Osteoblast (primary cell): ENCODE measurements around the gene PLGRKT. TPM values are rescaled to one million over a fixed set of nuclear protein-coding genes. Genes with fewer than 3 reads are reported as not detected.
"Not testable (repeated sequence)": the region's sequence is repeated elsewhere in the genome, so short reads cannot be mapped to it uniquely, and the experiment has no call there.

Experiments used
- DNase-seq: peaks from one replicate; pipeline ENCODE4 v3.0.0; 2011; ENCODE audit warnings: low spot score, mixed read lengths; ENCODE audit not compliant: insufficient read length; ENCODE audit errors: missing footprints
- H2AFZ ChIP-seq: 2 replicates; pipeline ENCODE4 v1.6.0; 2011; ENCODE audit warnings: mild to moderate bottlenecking, low read length
- H3K27ac ChIP-seq: 2 replicates; pipeline ENCODE4 v1.5.1; 2011; ENCODE audit warnings: mild to moderate bottlenecking, low read depth, low read length, moderate library complexity
- H3K27me3 ChIP-seq: 2 replicates; pipeline ENCODE4 v1.6.0; 2012; ENCODE audit warnings: mild to moderate bottlenecking, control low read depth, inconsistent platforms, low read length, moderate library complexity; ENCODE audit not compliant: insufficient read depth
- H3K36me3 ChIP-seq: 2 replicates; pipeline ENCODE4 v1.5.1; 2011; ENCODE audit warnings: mild to moderate bottlenecking, low read length, control low read depth, moderate library complexity; ENCODE audit not compliant: insufficient read depth
- H3K4me1 ChIP-seq: 2 replicates; pipeline ENCODE4 v1.5.1; 2011; ENCODE audit warnings: mild to moderate bottlenecking, low read length, control low read depth, moderate library complexity; ENCODE audit not compliant: insufficient read depth
- H3K4me2 ChIP-seq: 2 replicates; pipeline ENCODE4 v1.6.0; 2011; ENCODE audit warnings: mild to moderate bottlenecking, low read length; ENCODE audit not compliant: insufficient read depth
- H3K4me3 ChIP-seq: fragments of 200-600 bp; sonication (generic); 3 replicates; pipeline ENCODE4 v1.5.1; 2012; ENCODE audit warnings: mild to moderate bottlenecking, low read length, inconsistent platforms; ENCODE audit not compliant: insufficient read depth
- H3K79me2 ChIP-seq: 2 replicates; pipeline ENCODE4 v1.6.0; 2012; ENCODE audit warnings: mild to moderate bottlenecking, low read length, control low read depth, inconsistent platforms; ENCODE audit not compliant: insufficient read depth
- H3K9me3 ChIP-seq: 2 replicates; pipeline ENCODE4 v1.5.1; 2011; ENCODE audit warnings: low read depth, low read length, control low read depth
- H4K20me1 ChIP-seq: 2 replicates; pipeline ENCODE4 v1.6.0; 2012; ENCODE audit warnings: mild to moderate bottlenecking, low read length, control low read depth; ENCODE audit not compliant: insufficient read depth
- total RNA-seq: library from RNA; depleted of rRNA; stranded (reverse); fragments of >200 nt; gene quantifications from 2 replicates; pipeline ENCODE4 v1.2.3, GENCODE V29; 2012
- TF ChIP-seq, protein P1 (sequence below): IDR thresholded peaks from 2 replicates; pipeline ENCODE4 v1.5.1; 2011; ENCODE audit warnings: mild to moderate bottlenecking, low read depth, low read length, moderate library complexity; ENCODE audit errors: extremely low read depth

Gene PLGRKT
- total RNA-seq, 1 donor, result 15.6 TPM

DNA sequence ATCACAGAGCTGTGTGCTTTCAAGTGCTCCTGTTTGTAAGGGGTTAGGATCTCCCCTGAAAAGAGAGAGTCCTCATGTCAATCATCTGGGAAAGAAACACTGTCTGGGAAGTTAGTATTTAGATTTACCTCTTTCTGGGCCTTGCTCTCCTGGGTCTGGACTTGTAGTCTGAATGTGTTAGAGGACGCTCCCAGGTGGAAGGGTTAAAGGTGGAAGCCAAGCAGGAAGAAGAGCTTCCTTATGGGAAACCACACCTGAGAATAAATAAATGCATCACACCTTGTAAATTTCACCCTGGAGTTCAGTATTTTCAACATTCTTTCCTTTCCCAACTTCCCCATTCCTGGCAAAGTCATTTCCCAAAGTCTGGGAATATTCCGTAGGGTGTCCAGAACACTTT lies 1.3 kb downstream of the PLGRKT start:
- H2AFZ ChIP-seq, result no peak overlapping the region
- TF ChIP-seq, protein P1, sequence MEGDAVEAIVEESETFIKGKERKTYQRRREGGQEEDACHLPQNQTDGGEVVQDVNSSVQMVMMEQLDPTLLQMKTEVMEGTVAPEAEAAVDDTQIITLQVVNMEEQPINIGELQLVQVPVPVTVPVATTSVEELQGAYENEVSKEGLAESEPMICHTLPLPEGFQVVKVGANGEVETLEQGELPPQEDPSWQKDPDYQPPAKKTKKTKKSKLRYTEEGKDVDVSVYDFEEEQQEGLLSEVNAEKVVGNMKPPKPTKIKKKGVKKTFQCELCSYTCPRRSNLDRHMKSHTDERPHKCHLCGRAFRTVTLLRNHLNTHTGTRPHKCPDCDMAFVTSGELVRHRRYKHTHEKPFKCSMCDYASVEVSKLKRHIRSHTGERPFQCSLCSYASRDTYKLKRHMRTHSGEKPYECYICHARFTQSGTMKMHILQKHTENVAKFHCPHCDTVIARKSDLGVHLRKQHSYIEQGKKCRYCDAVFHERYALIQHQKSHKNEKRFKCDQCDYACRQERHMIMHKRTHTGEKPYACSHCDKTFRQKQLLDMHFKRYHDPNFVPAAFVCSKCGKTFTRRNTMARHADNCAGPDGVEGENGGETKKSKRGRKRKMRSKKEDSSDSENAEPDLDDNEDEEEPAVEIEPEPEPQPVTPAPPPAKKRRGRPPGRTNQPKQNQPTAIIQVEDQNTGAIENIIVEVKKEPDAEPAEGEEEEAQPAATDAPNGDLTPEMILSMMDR, result no peak
- H3K79me2 ChIP-seq, result no peaks in the 10 kb centered on the region
- H3K4me3 ChIP-seq, result no peak overlapping the region
- H4K20me1 ChIP-seq, result no peaks in the 10 kb centered on the region
- no peaks in the 10 kb centered on the region for H3K9me3 ChIP-seq
- no peaks in the 10 kb centered on the region for H3K27me3 ChIP-seq
- peak overlapping the region; percentile 74 for H3K4me2 ChIP-seq
- no peak for DNase-seq
- H3K27ac ChIP-seq, result no peak overlapping the region
- peaks cover 12% of the 10 kb centered on the region for H3K4me1 ChIP-seq
- no peaks in the 10 kb centered on the region for H3K36me3 ChIP-seq

DNA sequence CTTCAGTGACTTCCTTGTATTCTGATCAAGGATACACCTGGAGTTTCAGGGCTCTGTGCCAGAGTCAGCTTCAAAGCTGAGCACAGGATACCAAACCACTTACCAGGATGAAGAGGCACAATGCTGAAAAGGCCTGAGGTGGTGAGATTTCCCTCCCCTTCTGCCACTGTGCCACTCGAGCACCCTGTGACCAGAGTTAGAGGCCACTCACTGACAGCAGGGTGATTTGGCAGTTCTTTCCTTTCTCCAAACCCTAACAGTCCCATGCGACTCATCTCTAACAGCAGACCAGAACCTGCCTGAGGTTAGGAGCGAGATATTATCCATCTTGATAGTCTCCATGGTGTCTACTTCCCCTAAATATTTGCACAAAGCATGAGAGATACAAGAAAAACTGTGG lies 1.8 kb downstream of the PLGRKT start:
- Histone ChIP-seq H3K4me3 (no peak overlapping the region), H3K27me3 (no peaks in the 10 kb centered on the region), H3K27ac (no peak overlapping the region), H2AFZ (no peak overlapping the region), H3K4me1 (peaks cover 12% of the 10 kb centered on the region), H3K9me3 (no peaks in the 10 kb centered on the region), H4K20me1 (no peaks in the 10 kb centered on the region), H3K36me3 (no peaks in the 10 kb centered on the region), H3K79me2 (no peaks in the 10 kb centered on the region), H3K4me2 (no peak overlapping the region)
- DNase-seq, result no peak
- TF ChIP-seq, protein P1, result no peak

DNA sequence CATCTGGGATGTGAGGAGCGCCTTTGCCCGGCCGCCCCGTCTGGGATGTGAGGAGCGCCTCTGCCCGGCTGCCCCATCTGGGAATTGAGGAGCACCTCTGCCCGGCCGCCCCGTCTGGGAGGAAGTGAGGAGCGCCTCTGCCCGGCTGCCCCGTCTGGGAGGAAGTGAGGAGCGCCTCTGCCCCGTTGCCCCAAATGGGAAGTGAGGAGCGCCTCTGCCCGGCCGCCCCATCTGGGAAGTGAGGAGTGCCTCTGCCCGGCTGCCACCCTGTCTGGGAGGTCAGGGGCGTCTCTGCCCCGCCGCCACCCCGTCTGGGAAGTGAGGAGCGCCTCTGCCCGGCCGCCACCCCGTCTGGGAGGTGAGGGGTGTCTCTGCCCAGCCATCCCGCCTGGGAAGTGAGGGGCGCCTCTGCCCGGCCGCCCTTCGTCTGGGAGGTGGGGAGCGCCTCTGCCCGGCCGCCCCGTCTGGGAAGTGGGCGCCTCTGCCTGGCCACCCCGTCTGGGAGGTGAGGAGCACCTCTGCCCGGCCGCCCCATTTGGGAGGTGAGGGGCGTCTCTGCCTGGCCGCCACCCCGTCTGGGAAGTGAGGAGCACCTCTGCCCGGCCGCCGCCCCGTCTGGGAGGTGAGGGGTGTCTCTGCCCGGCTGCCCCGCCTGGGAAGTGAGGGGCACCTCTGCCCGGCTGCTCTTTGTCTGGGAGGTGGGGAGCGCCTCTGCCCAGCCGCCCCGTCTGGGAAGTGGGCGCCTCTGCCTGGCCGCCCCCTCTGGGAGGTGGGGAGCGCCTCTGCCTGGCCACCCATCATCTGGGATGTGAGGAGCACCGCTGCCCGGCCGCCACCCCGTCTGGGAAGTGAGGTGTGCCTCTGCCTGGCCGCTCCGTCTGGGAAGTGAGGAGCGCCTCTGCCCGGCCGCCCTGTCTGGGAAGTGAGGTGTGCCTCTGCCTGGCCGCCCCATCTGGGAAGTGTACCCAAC lies 3.6 kb downstream of the PLGRKT start:
- not testable (repeated sequence) for H4K20me1 ChIP-seq, H3K4me2 ChIP-seq, H3K27me3 ChIP-seq, DNase-seq, H3K36me3 ChIP-seq, H3K9me3 ChIP-seq, H3K27ac ChIP-seq, H2AFZ ChIP-seq, H3K79me2 ChIP-seq, H3K4me3 ChIP-seq
- peaks cover 12% of the 10 kb centered on the region for H3K4me1 ChIP-seq

DNA sequence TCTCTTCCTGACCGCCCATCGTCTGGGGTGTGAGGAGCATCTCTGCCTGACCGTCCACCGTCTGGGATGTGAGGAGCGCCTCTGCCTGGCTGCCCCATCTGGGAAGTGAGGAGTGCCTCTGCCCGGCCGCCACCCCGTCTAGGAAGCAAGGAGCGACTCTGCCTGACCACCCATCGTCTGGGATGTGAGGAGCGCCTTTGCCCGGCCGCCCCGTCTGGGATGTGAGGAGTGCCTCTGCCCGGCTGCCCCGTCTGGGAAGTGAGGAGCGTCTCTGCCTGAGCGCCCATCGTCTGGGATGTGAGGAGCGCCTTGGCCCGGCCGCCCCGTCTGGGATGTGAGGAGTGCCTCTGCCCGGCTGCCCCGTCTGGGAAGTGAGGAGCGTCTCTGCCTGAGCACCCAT lies 4.4 kb downstream of the PLGRKT start:
- not testable (repeated sequence) for H2AFZ ChIP-seq, H3K4me1 ChIP-seq, H3K9me3 ChIP-seq, H3K27me3 ChIP-seq, H3K4me2 ChIP-seq, H4K20me1 ChIP-seq, H3K27ac ChIP-seq, H3K36me3 ChIP-seq, DNase-seq, H3K4me3 ChIP-seq, H3K79me2 ChIP-seq

DNA sequence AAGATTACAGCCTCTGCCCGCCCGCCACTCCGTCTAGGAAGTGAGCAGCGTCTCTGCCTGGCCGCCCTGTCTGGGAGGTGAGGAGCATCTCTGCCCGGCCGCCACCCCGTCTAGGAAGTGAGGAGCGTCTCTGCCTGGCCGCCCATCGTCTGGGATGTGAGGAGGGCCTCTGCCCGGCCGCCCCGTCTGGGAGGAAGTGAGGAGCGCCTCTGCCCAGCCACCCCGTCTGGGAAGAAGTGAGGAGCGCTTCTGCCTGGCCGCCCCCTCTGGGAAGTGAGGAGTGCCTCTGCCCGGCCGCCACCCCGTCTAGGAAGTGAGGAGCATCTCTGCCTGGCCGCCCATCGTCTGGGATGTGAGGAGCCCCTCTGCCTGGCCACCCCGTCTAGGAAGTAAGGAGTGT lies 4.8 kb downstream of the PLGRKT start:
- H3K36me3 ChIP-seq, H2AFZ ChIP-seq, H3K27ac ChIP-seq, H3K9me3 ChIP-seq, H3K4me1 ChIP-seq, H3K79me2 ChIP-seq, H4K20me1 ChIP-seq, H3K4me3 ChIP-seq, H3K4me2 ChIP-seq, DNase-seq, H3K27me3 ChIP-seq: not testable (repeated sequence)
